Measurements from ENCODE around the gene LGALS1. TPM values are rescaled to one million over a fixed set of nuclear protein-coding genes. Genes with fewer than 3 reads are reported as not detected.
A peak's percentile ranks its signal among the peaks of the same experiment; 100 is the strongest.
"Not testable (repeated sequence)": the region's sequence is repeated elsewhere in the genome, so short reads cannot be mapped to it uniquely, and the experiment has no call there.

Gene LGALS1
- total RNA-seq, 1 experiment from 2014 or later: 5,161 TPM

- DNase-seq (ENCODE audit: low read depth): peak; percentile 82
Observed at GRCh38 chr22:37686002-37686982, 10.9 kb downstream of the LGALS1 start, which contains the start of gene NOL12. Gene NOL12 (plus strand): TSS chr22:37686343. CDS start chr22:37686393, 50 bp downstream.

- DNase-seq (ENCODE audit: low read depth): no peak
Observed at GRCh38 chr22:37690407-37690806, 15.0 kb downstream of the LGALS1 start.

- DNase-seq (ENCODE audit: low read depth): no peak
Observed at GRCh38 chr22:37690901-37691504, 15.6 kb downstream of the LGALS1 start.

- no peak for DNase-seq (ENCODE audit: low read depth)
Observed at GRCh38 chr22:37692627-37693285, 17.3 kb downstream of the LGALS1 start.

- DNase-seq (ENCODE audit: low read depth): not testable (repeated sequence)
Observed at GRCh38 chr22:37694131-37694530, 18.7 kb downstream of the LGALS1 start.

GRCh38 chr22:37696260-37696656 is 20.8 kb downstream of the LGALS1 start:
- DNase-seq (ENCODE audit: low read depth): not testable (repeated sequence)

GRCh38 chr22:37696657-37697537 is 21.5 kb downstream of the LGALS1 start, which contains the start of gene TRIOBP:
Gene TRIOBP (plus strand): TSS chr22:37697048. CDS start chr22:37701366, 4,318 bp downstream.
- peak; percentile 98 for DNase-seq (ENCODE audit: low read depth)

- DNase-seq (ENCODE audit: low read depth): no peak
Observed at GRCh38 chr22:37697538-37697835, 22.1 kb downstream of the LGALS1 start.

GRCh38 chr22:37701141-37701786 is 25.8 kb downstream of the LGALS1 start:
- DNase-seq (ENCODE audit: low read depth): no peak

GRCh38 chr22:37703906-37704305 is 28.5 kb downstream of the LGALS1 start:
- DNase-seq (ENCODE audit: low read depth): no peak

GRCh38 chr22:37704645-37705044 is 29.2 kb downstream of the LGALS1 start:
- DNase-seq (ENCODE audit: low read depth): no peak

- DNase-seq (ENCODE audit: low read depth): no peak
Observed at GRCh38 chr22:37705205-37705604, 29.8 kb downstream of the LGALS1 start.

GRCh38 chr22:37708580-37709444 is 33.4 kb downstream of the LGALS1 start:
- DNase-seq (ENCODE audit: low read depth): no peak

GRCh38 chr22:37709445-37709765 is 34.0 kb downstream of the LGALS1 start:
- DNase-seq (ENCODE audit: low read depth): no peak

- DNase-seq (ENCODE audit: low read depth): no peak
Observed at GRCh38 chr22:37710675-37711074, 35.2 kb downstream of the LGALS1 start.

- DNase-seq (ENCODE audit: low read depth): no peak
Observed at GRCh38 chr22:37711490-37711889, 36.1 kb downstream of the LGALS1 start.

GRCh38 chr22:37713761-37714160 is 38.3 kb downstream of the LGALS1 start:
- DNase-seq (ENCODE audit: low read depth): no peak

GRCh38 chr22:37714634-37715033 is 39.2 kb downstream of the LGALS1 start:
- DNase-seq (ENCODE audit: low read depth): no peak

GRCh38 chr22:37715760-37716159 is 40.3 kb downstream of the LGALS1 start:
- DNase-seq (ENCODE audit: low read depth): no peak

- peak; percentile 60 for DNase-seq (ENCODE audit: low read depth)
Observed at GRCh38 chr22:37716708-37717107, 41.3 kb downstream of the LGALS1 start.
